Left ventricle myocardium inferior (tissue), 1 donor: Measurements from ENCODE around the gene LSP1. TPM values are rescaled to one million over a fixed set of nuclear protein-coding genes. Genes with fewer than 3 reads are reported as not detected.

Experiments
- DNase-seq: peaks from one replicate; pipeline ENCODE4 v3.0.0-alpha.2; 2020
- H3K27ac ChIP-seq: fragments of 200-600 bp; replicated peaks from 2 replicates; pipeline ENCODE4 v1.8.0; 2021
- H3K27me3 ChIP-seq: fragments of 200-600 bp; 2 replicates; pipeline ENCODE4 v1.8.0; 2021; ENCODE audit warnings: low read depth
- H3K36me3 ChIP-seq: fragments of 200-600 bp; 2 replicates; pipeline ENCODE4 v1.8.0; 2021
- H3K4me1 ChIP-seq: fragments of 200-600 bp; 2 replicates; pipeline ENCODE4 v1.8.0; 2021
- H3K4me3 ChIP-seq: fragments of 200-600 bp; 2 replicates; pipeline ENCODE4 v1.8.0; 2021; ENCODE audit warnings: mild to moderate bottlenecking, moderate library complexity
- H3K9me3 ChIP-seq: fragments of 200-600 bp; replicated peaks from 2 replicates; pipeline ENCODE4 v1.8.0; 2021
- intact Hi-C: fragments of 100-400 bp; cut with micrococcal nuclease; formaldehyde crosslinking; loops from one replicate; pipeline ENCODE4 v1.11.0; 2022
- total RNA-seq: library from RNA; stranded (reverse); fragmentation: NEBNext Ultra II Directional; extraction: Animal tissue kit (Norgen Biotek cat#: 25700); gene quantifications from one replicate; pipeline ENCODE4 v1.2.1, GENCODE V29; 2021
- TF ChIP-seq, protein P1 (sequence below): fragments of 200-600 bp; IDR thresholded peaks from 2 replicates; pipeline ENCODE4 v1.8.0; 2021; ENCODE audit warnings: antibody characterized with exemption, mild to moderate bottlenecking, borderline replicate concordance
- donor health status: DM: no; HTN: yes; CAD: no; lungs with severe emphysema.

Gene LSP1
- total RNA-seq, 1 donor from 2014 or later, result 19.7 TPM

DNA sequence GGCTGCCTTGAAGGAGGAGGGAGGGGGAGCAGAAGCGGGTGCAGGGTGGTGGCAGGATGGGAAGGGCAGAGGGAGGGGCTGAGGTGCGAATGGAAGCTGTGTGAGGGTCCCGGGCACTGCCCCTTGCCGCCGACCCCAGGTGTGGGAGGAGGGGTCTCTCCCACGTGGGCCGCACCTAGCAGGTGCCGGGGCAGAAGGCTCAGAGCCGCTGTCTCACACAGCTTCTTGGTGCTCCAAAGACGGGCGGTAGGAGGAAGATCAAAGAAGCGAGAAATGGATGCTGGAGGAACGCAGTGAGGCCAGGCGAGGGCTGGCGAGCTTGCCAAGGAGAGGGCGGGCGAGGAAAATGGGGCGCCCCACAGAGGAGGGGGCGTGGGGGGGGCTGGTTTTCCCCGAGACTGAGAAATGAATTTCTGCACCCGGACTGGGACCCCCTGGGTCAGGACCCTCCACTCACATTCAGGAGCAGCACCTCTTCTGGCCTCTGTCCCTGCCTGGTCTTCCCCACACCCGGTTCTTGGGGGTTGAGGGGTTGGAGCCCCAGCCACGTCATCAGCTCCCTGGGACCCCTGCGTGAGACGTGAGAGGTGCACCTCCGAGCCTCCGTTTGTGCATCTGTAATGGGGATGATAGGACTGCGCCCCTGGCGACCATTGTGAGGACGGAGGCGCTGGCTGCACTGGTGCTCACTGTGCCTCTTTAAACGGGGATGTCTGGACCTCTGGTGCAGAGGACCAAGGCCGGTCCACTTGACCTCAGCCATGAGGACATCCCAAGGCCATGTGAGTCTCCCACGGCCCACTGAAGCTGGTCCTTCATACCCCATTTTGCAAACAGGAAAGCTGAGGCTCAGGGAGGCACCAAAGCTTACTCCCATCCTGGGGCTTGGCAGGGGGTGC lies 16.8 kb downstream of the LSP1 start:
- Histone ChIP-seq H3K27ac (peak overlapping the region; percentile 89), H3K4me3 (peak overlapping the region; percentile 64), H3K4me1 (peaks cover 56% of the 10 kb centered on the region), H3K9me3 (no peaks in the 10 kb centered on the region), H3K27me3 (peaks cover 37% of the 10 kb centered on the region), H3K36me3 (no peaks in the 10 kb centered on the region)
- TF ChIP-seq, protein P1, sequence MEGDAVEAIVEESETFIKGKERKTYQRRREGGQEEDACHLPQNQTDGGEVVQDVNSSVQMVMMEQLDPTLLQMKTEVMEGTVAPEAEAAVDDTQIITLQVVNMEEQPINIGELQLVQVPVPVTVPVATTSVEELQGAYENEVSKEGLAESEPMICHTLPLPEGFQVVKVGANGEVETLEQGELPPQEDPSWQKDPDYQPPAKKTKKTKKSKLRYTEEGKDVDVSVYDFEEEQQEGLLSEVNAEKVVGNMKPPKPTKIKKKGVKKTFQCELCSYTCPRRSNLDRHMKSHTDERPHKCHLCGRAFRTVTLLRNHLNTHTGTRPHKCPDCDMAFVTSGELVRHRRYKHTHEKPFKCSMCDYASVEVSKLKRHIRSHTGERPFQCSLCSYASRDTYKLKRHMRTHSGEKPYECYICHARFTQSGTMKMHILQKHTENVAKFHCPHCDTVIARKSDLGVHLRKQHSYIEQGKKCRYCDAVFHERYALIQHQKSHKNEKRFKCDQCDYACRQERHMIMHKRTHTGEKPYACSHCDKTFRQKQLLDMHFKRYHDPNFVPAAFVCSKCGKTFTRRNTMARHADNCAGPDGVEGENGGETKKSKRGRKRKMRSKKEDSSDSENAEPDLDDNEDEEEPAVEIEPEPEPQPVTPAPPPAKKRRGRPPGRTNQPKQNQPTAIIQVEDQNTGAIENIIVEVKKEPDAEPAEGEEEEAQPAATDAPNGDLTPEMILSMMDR, result peak; percentile 43
- DNase-seq, result peak; percentile 30
- intact Hi-C loops, result no loop called here

DNA sequence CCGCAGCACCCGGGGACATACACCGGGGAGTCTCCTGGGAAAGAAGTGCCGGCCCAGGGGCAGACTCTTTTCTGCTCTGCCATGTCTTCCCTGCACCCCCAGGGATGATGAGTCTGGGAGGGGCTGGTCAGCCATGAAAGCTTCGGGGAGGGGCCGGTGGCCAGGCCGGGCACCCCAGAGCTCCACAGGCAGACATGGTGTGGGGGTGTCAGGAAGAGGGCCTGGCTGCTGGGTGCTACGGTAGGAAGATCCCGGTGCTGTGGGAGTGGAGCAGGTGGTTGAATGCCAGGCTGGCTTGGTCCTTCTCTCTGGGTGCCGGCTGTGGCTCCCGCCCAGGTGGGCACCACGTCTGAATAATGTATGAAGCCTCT lies 17.4 kb downstream of the LSP1 start:
- Histone ChIP-seq H3K4me1 (peaks cover 56% of the 10 kb centered on the region), H3K36me3 (no peaks in the 10 kb centered on the region), H3K27ac (peak overlapping the region; percentile 89), H3K4me3 (peak overlapping the region; percentile 64), H3K27me3 (peaks cover 37% of the 10 kb centered on the region), H3K9me3 (no peaks in the 10 kb centered on the region)
- intact Hi-C loops, result no loop called here
- TF ChIP-seq, protein P1, result no peak
- DNase-seq, result peak; percentile 19

DNA sequence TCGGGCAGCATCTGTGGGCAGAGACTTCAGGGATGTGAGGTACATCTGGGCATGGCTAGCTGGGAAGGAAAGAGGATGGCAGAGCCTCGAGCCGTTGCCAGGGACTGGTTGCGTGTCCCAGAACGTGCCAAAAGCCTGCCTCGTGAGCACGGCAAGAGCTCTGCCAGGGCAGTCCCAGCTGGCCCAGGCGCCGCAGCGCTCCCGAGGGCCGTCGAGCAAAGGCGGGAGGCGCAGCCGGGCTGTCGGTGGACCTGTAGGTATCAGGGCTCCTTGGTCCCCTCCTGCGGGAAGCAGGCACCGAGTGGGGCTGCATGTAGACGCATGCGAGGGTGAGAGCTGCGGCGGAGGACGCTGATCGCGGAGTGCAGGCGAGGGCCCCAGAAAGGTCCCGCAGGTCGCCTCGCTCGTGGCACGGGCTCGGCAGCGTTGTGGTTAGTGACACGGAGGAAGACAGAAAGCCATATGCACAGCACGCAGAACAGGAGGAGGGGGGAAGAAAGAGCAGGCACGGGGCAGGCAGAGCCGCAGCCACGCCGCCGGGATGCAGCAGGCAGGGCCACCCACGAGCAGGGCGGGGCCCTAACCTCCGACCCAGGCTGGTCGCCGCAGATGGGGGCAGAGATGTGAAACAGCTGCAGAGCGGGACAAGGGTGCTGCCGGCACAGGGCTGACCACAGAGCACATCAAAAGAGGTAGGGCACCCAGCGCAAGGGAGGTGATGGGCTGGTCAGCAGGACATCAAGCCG lies 18.0 kb downstream of the LSP1 start:
- TF ChIP-seq, protein P1, result no peak
- Histone ChIP-seq H3K4me3 (peak overlapping the region; percentile 64), H3K27ac (peak overlapping the region; percentile 89), H3K9me3 (no peaks in the 10 kb centered on the region), H3K36me3 (no peaks in the 10 kb centered on the region), H3K4me1 (peaks cover 58% of the 10 kb centered on the region), H3K27me3 (peaks cover 37% of the 10 kb centered on the region)
- intact Hi-C loops, result no loop called here
- DNase-seq, result peak; percentile 49

DNA sequence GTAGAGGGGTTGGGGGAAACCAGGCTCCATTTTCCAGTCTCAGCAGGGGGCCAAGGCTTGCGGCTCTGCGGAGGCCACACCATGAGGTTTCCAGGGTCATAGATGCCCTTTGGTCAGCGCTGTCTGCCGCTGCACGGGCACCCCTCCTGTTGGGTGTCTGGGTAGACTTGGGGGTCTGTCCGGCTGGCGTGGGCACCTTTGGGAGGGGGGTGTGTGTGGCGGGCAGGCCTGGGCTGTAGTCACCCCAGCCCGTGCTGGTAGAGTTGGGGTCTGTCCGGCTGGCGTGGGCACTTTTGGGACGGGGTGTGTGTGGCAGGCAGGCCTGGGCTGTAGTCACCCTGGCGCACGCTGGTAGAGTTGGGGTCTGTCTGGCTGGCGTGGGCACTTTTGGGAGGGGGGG lies 18.6 kb downstream of the LSP1 start:
- H3K9me3 ChIP-seq, result no peaks in the 10 kb centered on the region
- peak overlapping the region; percentile 64 for H3K4me3 ChIP-seq
- no peaks in the 10 kb centered on the region for H3K36me3 ChIP-seq
- DNase-seq, result peak; percentile 10
- H3K4me1 ChIP-seq, result peaks cover 59% of the 10 kb centered on the region
- TF ChIP-seq, protein P1, result no peak
- intact Hi-C loops, result no loop called here
- H3K27me3 ChIP-seq, result peaks cover 37% of the 10 kb centered on the region
- peak overlapping the region; percentile 89 for H3K27ac ChIP-seq

DNA sequence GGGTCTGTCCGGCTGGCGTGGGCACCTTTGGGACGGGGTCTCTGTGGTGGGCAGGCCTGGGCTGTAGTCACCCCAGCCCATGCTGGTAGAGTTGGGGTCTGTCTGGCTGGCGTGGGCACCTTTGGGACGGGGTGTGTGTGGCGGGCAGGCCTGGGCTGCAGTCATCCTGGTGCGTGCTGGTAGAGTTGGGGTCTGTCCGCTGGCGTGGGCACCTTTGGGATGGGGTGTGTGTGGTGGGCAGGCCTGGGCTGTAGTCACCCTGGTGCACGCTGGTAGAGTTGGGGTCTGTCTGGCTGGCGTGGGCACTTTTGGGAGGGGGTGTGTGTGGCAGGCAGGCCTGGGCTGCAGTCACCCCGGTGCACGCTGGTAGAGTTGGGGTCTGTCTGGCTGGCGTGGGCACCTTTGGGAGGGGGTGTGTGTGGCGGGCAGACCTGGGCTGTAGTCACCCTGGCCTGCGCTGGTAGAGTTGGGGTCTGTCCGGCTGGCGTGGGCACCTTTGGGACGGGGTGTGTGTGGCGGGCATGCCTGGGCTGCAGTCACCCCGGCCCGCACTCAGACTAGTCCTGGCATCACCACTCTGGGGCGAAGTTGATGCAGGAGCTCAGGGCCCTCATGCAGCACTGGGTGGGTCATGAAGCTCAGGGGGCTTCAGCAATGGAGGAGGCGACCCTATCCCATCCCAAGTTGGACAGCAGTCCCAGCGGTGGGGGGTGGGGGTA lies 19.5 kb downstream of the LSP1 start:
- intact Hi-C loops, result no loop called here
- Histone ChIP-seq H3K9me3 (no peaks in the 10 kb centered on the region), H3K4me1 (peaks cover 61% of the 10 kb centered on the region), H3K27ac (peak overlapping the region; percentile 73), H3K4me3 (peak overlapping the region; percentile 50), H3K27me3 (peaks cover 37% of the 10 kb centered on the region), H3K36me3 (no peaks in the 10 kb centered on the region)
- TF ChIP-seq, protein P1, result no peak
- DNase-seq, result peak; percentile 20
